Breast epithelium (tissue), 3 donors: Measurements from ENCODE around the gene POC1A.

Source experiments
- POLR2A ChIP-seq: fragments of 450-650 bp; IDR thresholded peaks from one replicate; pipeline ENCODE4 v1.6.1; 2016; ENCODE audit warnings: antibody characterized with exemption, mild to moderate bottlenecking, moderate library complexity
- POLR2AphosphoS5 ChIP-seq, 3 donors: sonication (generic); formaldehyde crosslinking; IDR thresholded peaks; one replicate each; pipeline ENCODE4 v1.6.1; 2017; ENCODE audit warnings: antibody characterized with exemption in 3 of 3
- TF ChIP-seq, protein P1 (sequence below), 3 donors: fragments of 450-650 bp; IDR thresholded peaks; one replicate each; pipeline ENCODE4 v1.5.1; 2016 to 2017; ENCODE audit warnings: antibody characterized with exemption in 3 of 3, mild to moderate bottlenecking in 3 of 3, moderate library complexity in 3 of 3

DNA sequence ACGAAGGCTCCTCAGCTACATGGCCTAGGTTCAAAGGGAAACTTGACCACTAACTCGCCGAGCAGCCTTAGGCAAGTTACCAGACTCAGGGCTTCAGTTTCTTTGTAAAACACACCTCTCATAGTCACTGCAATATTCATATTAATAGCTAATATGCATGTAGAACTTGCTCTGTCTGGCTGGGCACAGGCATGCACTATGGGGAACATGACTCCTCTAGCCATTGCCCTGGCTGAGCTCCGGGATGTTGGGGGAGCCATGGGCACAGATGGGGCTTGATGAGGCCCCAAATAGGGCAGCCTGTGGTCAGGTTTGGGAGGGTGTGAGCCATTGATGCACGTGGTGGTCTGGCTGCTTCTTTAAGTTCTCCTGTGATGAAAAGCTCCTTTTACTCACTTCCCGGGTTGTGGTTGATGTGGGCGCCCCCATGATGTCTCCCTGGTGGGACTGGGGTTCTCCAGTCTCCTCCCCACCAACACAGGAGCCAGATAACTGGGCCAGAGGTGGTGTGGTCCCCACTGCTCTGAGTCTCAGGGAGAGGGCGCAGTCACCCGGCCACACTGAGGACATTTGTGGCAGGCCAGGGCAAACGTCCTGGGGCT, 68.4 kb downstream of the POC1A start:
- TF ChIP-seq POLR2AphosphoS5 (IDR thresholded peaks at IDR 0.05) (no peak), POLR2A (no peak)
- TF ChIP-seq, protein P1, sequence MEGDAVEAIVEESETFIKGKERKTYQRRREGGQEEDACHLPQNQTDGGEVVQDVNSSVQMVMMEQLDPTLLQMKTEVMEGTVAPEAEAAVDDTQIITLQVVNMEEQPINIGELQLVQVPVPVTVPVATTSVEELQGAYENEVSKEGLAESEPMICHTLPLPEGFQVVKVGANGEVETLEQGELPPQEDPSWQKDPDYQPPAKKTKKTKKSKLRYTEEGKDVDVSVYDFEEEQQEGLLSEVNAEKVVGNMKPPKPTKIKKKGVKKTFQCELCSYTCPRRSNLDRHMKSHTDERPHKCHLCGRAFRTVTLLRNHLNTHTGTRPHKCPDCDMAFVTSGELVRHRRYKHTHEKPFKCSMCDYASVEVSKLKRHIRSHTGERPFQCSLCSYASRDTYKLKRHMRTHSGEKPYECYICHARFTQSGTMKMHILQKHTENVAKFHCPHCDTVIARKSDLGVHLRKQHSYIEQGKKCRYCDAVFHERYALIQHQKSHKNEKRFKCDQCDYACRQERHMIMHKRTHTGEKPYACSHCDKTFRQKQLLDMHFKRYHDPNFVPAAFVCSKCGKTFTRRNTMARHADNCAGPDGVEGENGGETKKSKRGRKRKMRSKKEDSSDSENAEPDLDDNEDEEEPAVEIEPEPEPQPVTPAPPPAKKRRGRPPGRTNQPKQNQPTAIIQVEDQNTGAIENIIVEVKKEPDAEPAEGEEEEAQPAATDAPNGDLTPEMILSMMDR (IDR thresholded peaks at IDR 0.05): no peak
